Stimulated activated CD4-positive, alpha-beta T cell treated with anti-CD3 and anti-CD28 coated beads, Interleukin-1b, Interleukin-23, amount 100 ng/mL, for 1 hour (primary cell): ENCODE results near the gene SLC25A33.

Experiments used
- DNase-seq, 2 donors: peaks; one replicate each; pipeline ENCODE4 v3.0.0-alpha.2; 2020; ENCODE audit warnings: low read depth in 2 of 2

Gene SLC25A33

GRCh38 chr1:9600861-9601834 is 61.9 kb downstream of the SLC25A33 start:
- no peak for DNase-seq

DNA sequence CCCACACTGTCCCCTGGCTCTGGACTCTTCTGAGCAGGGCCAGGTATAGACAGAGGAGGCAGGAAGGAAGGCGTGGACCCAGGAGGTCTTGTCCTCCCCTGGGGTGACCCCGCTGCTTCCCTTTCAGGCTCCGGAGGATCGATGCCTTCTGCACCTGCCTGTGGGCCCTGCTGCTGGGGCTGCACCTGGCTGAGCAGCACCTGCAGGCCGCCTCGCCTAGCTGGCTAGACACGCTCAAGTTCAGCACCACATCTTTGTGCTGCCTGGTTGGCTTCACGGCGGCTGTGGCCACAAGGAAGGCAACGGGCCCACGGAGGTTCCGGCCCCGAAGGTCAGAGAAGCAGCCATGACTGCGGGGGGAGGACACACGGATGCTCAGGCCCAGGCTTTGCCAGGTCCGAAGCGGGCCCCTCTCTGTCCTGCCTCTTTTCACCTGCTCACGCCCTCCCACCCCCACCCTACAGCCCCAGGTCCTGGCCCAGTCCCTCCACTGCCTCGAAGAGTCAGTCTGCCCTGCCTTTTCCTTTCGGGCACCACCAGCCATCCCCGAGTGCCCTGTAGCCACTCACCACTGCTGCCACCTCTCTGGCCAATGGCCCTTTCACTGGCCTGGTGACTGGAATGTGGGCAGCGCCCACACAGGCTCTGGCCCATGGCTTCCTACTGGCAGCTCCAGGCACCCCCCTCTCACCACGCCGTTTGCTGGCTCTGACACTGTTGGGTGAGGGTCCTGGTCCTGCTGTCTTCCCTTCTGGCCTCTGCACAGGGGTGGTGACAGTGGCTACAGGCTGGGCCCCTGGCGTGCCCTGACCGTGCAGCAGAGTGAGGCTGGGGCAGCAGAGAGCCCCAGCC is 62.9 kb downstream of the SLC25A33 start:
- DNase-seq = no peak

GRCh38 chr1:9602794-9603167 is 63.5 kb downstream of the SLC25A33 start:
- DNase-seq = no peak

- no peak for DNase-seq
Observed at GRCh38 chr1:9603307-9603706, 64.0 kb downstream of the SLC25A33 start.

DNA sequence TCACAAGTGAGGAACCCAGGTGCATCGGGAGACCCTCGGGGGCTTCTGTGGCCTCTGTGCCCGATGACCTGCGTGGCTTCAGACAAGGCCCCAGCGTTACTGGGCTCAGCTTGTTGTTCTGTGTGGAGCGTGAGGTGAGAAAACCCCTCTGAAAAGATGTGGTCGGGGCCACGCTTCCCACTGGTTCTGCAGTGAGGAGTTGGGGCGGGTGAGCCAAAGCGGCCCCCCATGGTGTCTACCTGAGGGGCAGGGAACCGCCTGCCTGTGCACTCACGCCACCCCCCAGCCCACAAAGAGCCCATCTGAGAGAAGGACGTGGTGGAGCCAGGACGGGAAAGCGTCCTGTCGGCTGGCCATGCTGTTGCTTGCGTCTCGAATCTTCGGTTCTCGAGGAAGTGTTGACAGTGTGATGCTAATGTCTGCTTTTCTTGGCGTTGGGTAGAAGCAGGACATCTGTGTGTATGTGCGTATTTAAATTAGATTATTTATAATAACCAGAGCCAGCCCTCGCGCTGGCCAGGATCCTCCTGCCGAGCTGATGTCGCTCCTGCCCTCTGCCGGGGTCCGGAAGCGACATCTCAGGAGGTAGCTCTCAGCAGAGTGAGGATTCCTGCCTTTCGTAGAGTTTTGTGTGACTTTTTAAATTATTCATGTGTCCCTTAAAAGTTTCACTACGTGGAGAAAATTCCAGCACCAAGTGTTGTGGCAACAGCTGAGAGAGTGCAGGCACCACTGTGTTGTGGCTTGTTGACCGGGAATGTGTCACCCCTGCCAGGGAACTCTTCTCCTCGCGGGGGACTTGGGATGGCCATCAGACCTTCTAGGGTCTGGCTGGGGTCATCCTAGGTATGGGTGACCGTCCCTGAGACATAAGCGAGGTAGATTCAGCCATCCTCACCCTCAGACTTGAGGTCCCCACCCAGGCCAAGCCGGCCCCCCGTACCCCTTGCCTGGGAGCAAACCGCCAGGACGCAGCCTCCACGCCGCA is 64.8 kb downstream of the SLC25A33 start:
- DNase-seq = no peak

DNA sequence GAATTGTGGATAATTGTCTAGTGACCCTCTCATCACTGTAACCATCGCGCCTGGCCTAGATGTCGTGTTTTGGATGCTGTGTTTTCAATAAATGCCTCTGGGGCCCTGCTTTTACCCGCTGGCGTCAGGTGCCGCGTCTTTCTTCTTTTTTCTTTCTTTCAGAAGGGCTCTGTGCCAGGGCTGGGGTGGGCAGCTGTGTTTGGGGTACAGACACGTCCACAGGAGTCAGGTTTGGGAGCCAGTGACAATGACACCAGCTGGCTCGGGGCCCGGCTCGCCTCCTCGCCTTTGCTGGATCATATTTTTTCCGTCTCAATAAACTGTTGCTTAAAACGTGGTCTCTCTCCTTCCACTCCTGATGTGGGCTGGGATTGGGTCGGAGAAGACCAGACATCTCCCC is 65.6 kb downstream of the SLC25A33 start:
- no peak for DNase-seq

DNA sequence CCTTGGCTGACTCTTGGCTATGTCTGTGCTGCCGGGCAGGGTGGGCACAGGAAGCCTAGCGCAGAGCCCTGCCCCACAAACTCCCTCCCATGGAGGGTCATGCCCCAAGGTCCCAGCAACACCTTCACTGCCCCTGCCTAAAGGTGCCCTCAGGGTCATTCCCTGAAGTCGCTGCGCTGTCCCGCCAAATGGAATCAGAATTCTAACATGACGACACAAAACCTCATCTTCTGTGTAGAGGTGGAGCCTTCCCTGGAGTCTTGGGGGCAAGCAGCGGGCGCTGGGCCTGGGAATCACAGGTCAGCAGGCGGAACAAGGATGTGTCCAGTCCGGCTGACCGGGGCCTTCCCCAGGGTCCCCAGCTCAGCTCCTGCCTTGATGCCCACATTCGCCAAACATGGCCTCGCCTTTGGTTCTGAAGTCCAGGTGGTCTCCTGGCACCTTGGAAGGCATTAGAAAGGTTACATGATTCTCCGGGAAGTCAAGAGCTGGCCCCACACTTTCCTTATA is 66.7 kb downstream of the SLC25A33 start:
- DNase-seq = no peak

- DNase-seq = no peak
Observed at GRCh38 chr1:9606458-9606857, 67.2 kb downstream of the SLC25A33 start.

DNA sequence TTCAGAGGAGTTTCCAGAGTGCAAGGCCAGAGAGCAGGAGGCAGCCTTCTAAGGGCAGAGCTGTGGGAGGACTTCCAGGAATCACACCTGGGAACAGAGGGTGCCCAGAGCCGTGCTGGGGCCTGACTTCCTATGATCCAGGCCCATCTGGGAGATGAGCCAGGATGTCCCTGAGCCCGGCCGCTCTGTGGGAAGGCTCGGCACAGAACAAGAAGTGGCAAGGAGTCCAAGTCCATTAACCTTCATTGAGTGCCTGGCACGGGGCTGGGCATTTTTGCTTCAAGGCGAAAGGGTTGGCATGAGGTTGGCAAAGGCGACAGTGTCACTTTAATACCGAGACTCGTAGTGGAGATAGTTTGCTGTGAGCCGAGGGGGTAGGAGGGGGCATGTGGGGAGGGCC is 67.7 kb downstream of the SLC25A33 start:
- no peak for DNase-seq

DNA sequence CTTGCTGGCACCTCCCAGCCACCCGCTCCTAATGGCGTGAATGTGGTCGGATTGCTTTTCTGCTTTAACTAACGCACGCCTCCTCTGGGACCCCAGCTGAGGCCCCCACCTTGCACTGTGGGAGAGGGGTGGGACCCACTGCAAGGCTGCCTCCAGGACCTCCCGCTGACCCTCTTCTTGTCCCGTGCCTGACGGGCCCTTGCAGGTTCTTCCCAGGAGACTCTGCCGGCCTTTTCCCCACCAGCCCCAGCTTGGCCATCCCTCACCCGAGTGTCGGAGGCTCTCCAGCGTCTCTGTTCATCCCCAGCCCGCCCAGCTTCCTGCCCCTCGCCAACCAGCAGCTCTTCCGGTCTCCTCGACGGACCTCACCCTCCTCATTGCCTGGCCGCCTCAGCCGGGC is 68.1 kb downstream of the SLC25A33 start:
- DNase-seq = no peak

DNA sequence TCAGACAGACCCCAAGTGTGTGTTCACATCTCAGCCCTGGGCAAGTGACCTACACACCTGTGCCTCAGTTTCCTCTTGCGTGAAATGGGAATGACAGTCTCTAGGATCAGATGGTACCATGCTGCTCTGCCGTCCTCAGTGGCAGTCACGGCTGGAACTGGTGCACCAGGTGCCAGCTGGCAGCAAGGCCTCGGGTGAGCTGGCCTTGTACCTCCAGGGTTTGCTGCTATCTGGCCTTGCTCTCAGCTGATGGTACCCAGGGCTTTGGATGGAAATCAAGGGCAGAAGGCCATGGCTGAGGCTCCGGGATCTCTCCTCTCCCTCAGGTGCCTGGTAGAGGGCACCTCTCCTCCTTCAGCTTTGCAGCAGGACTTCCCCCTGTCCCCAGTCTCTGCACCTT is 70.7 kb downstream of the SLC25A33 start:
- no peak for DNase-seq

GRCh38 chr1:9610548-9610947 is 71.3 kb downstream of the SLC25A33 start:
- DNase-seq = no peak

DNA sequence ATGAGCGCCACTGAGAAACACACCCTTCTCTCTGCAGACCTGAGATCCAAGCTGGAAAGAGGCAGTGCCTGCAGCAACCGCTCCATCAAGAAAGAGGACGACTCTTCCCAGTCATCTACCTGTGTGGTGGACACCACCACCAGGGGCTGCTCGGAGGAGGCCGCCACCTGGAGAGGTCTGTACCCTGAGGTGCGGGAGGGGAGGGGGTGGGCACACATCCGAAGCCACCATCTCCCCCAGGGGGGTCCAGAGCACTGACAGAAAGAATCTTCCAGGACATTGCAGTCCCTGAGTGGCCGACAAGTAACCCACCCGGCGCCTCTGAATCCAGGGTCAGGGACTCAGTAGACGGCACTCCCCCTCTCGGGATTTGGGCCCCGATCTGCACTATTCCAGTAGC is 72.5 kb downstream of the SLC25A33 start:
- no peak for DNase-seq

DNA sequence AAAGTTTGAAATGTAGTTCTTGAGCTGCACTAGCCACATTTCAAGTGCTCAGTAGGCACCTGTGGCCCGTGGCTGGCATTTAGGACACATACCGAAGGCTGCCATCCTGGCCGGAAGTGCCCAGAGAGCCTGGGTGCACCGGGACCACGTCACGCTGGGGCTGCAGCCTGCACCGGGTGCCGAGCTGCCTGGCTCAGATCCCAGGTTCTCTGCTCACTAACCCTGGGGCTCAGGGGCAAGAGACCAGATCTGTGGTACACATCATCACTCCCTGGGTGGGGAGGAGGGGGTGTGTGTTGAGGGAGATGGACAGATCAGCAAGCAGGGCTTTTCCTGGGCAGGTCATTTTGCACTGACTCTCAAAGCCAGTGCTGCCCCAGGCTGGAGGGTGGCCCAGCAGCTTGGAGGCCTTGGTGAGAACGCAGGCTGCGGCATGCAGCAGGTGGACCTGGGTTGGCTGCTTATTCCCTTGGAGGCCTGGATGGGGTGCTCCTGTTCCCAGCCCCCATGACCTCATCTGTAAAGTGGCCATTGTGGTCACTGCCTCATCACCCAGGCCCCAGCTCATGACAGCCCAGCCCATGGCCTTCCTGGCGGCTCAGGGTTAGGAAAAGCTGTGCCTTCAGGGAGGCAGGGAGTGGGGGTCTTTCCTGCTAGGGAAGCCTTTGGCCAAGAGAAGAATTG is 73.0 kb downstream of the SLC25A33 start:
- no peak for DNase-seq

DNA sequence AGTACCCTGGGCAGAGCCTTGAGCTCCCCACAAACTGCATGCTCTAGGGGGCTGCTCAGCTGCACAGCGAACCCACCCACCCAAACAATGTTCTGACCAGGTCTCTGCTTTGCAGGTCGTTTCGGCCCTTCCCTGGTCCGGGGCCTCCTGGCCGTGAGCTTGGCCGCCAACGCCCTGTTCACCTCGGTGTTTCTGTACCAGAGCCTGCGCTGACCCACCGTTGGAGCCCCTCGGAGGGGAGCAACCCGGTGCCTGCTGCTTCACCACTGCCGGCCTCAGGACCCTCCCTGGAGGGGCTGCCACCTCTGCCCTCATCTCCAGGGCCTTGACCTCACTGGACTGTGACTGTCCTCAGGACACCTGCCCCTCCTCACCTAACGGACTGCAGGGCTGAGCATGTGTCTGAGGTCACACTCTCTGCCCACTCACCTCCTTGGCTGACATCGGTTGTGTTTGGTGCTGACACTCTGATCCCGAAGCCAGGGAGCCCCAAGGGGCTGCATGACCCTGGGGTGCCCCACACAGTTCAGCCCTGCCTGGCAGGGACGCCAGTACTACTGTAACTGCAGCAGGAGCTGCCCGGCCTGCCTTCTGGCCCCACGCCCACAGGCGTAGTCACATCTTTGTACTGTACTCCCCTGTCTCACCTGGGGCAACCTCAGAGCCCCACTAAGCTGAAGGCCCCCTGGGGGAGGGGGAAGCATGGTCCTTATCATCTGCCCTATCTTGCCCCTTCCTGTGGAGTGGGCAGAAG is 73.8 kb downstream of the SLC25A33 start:
- DNase-seq = no peak

- DNase-seq = no peak
Observed at GRCh38 chr1:9613625-9614299, 74.5 kb downstream of the SLC25A33 start.

- no peak for DNase-seq
Observed at GRCh38 chr1:9615316-9616063, 76.2 kb downstream of the SLC25A33 start.

DNA sequence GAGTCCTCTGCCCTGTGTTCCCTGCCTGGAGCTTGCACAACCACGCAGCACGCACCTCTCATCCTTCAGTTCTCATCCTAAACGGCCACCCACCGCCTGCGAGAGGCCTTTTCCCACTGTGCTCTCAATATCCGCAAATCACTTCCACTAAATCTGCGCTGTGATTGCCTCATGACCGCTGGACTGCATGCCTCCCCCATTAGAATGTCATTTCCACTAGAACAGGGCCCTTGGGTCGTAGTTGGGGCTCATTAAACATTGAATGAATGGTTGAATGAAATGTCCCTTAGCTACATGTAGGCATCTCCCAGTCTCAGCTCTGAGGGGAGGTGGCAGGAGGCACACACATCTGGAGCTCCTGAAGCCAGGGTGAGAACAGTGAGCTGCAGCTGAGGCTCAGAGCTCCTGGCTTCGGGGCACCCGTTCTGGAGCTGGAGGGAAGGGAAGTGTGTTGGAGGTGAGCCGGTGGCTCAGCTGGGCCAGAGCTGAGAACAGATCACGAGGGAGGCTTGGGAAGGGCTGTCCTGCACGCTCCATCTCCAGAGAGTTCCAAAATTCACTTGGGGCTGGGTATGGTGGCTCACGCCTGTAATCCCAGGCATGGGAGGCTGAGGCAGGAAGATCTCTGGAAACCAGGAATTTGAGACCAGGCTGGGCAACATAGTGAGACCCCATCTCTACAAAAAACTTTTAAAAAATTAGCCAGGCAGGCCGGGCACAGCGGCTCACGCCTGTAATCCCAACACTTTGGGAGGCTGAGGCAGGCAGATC is 79.8 kb downstream of the SLC25A33 start:
- no peak for DNase-seq
